Epithelial cell of esophagus (primary cell): ENCODE data around the gene MRPL40.

Experiments used
- DNase-seq: peaks from one replicate; pipeline ENCODE4 v3.0.0; 2010; ENCODE audit warnings: low read depth
- H3K4me3 ChIP-seq: 2 replicates; pipeline ENCODE4 v1.5.1; 2011; ENCODE audit warnings: mild to moderate bottlenecking, low read length, control low read depth
- TF ChIP-seq, protein P1 (sequence below): IDR thresholded peaks from 2 replicates; pipeline ENCODE4 v1.5.1; 2011; ENCODE audit warnings: low read depth, mild to moderate bottlenecking, low read length, control low read depth, inconsistent platforms; ENCODE audit not compliant: insufficient read depth; ENCODE audit errors: missing control alignments

Gene MRPL40

DNA sequence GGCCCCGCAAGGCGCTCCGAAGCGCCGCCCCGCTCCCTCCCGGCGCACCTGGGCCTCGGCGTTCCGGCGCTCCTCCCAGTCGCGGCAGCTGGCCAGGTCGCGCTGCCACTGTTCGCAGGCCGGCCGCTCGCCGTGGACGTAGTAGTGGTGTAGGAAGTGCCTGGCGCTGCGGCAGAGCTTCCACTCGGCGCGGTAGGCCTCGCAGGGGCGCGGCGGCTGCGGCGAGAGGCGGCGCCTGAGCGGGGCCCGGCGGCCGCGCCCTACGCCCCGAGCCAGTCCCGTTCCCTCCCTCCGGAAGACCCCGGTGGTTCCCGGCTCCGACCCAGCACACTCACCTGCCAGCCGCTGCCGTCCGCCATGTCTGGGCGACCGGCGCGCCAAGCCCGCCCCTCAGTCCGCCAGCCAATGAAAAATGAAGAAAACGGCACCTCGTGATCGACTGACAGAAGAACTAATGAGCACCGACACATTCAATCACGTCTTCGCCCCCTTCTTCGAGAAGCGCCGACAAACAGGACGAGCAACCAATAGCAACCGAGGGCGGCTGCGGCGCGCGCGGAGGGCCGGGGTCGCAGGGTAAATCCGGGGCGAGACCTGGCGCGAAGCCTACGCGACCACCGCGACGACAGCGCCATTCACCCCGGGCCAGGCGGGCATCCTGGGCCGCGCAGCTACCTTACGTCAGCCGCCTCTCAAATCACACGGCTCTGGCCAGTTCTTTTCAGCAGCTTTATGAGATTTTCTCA, 15.2 kb downstream of the MRPL40 start, which contains the start of gene C22orf39:
TSS of gene C22orf39 (minus strand) at position 382 of the 746 bp plus-strand sequence. CDS start at position 359, 23 bp downstream.
- peak within 1 kb of the TSS; percentile 93 for H3K4me3 ChIP-seq
- DNase-seq = peak; percentile 95
- TF ChIP-seq, protein P1, sequence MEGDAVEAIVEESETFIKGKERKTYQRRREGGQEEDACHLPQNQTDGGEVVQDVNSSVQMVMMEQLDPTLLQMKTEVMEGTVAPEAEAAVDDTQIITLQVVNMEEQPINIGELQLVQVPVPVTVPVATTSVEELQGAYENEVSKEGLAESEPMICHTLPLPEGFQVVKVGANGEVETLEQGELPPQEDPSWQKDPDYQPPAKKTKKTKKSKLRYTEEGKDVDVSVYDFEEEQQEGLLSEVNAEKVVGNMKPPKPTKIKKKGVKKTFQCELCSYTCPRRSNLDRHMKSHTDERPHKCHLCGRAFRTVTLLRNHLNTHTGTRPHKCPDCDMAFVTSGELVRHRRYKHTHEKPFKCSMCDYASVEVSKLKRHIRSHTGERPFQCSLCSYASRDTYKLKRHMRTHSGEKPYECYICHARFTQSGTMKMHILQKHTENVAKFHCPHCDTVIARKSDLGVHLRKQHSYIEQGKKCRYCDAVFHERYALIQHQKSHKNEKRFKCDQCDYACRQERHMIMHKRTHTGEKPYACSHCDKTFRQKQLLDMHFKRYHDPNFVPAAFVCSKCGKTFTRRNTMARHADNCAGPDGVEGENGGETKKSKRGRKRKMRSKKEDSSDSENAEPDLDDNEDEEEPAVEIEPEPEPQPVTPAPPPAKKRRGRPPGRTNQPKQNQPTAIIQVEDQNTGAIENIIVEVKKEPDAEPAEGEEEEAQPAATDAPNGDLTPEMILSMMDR = no peak

- DNase-seq = peak; percentile 60
- peak overlapping the region; percentile 93 for H3K4me3 ChIP-seq
- TF ChIP-seq, protein P1 = no peak
Observed at GRCh38 chr22:19448076-19448607, 15.8 kb downstream of the MRPL40 start.

DNA sequence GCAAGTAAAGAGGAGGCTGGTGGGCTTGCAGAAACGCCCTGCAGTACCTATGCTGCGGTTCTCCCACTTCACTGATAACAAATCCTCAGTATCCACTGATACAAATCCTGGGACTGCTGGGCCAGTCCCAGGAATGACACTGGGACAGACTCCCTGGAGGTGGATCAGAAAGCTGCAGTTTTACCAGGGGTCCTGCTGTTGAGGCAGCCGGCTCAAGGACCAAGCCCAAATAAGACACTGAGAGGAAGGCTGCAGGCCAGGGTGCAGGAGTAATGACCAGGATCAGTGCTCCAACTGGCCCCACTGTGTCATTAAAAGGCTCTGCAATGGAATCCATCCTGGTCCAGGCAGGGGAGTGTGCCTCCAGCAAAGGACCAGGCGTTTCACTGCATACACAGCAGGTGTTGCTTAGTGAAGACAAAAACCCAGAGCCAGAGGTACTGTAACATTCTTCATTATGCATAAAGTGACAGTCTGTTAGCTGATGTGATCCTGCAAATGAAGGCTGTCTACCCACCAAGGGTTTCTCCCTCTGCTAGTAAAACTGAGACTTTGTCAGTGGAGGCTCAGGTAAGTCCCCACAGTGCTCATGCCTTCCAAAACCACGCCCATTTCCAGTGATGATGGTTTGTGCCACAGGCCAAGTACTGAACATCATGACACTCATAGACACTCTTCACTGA, 16.5 kb downstream of the MRPL40 start:
- TF ChIP-seq, protein P1 = no peak
- DNase-seq = peak; percentile 9
- H3K4me3 ChIP-seq = no peak overlapping the region

DNA sequence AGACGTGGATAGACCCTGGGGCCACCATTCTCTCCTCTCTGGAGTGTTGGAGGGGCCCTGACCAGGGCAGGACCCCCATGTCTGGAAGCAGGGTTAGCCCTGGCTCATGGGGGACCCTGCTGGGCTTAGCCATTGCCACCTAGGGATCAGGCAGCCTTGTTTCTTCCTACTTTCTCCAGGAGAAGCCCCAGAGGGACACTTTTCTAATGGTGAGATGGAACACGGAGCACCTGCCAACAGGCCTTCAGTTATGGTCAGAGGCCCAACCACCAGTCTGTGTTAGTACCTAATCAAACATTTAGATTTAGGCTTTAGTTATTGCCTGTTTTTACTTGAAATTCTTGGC, 17.1 kb downstream of the MRPL40 start:
- H3K4me3 ChIP-seq = no peak overlapping the region
- TF ChIP-seq, protein P1 = no peak
- no peak for DNase-seq

- no peak overlapping the region for H3K4me3 ChIP-seq
- no peak for DNase-seq
- TF ChIP-seq, protein P1 = no peak
Observed at GRCh38 chr22:19450363-19451175, 18.2 kb downstream of the MRPL40 start.

DNA sequence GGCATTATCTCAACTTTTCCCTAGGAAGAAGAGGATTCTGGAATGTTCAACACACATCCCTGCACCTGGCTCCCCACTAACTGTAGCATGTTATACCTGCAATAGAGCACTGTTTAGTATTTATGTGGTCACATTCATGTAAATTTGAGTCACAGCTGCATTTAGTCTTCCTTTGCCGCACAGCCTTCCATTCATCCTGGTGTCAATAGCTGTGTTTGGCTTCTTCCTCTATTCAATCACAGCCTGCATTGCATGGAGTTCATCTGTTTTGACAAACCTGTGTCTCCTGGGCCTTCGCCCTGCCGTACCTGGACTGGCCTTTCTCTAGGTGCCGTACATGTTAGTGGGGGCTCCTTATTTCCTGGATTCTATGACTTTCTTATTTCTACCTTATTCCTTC, 19.2 kb downstream of the MRPL40 start:
- TF ChIP-seq, protein P1 = no peak
- no peak for DNase-seq
- H3K4me3 ChIP-seq = no peak overlapping the region
